Kasumi-1 (cell line): ENCODE data around the gene MGAT3.
"Not testable (repeated sequence)": the region's sequence is repeated elsewhere in the genome, so short reads cannot be mapped to it uniquely, and the experiment has no call there.

Experiments
- DNase-seq, 2 experiments: peaks; one replicate each; lab custom pipeline; 2025; lab: John Stamatoyannopoulos, UW

Gene MGAT3

DNA sequence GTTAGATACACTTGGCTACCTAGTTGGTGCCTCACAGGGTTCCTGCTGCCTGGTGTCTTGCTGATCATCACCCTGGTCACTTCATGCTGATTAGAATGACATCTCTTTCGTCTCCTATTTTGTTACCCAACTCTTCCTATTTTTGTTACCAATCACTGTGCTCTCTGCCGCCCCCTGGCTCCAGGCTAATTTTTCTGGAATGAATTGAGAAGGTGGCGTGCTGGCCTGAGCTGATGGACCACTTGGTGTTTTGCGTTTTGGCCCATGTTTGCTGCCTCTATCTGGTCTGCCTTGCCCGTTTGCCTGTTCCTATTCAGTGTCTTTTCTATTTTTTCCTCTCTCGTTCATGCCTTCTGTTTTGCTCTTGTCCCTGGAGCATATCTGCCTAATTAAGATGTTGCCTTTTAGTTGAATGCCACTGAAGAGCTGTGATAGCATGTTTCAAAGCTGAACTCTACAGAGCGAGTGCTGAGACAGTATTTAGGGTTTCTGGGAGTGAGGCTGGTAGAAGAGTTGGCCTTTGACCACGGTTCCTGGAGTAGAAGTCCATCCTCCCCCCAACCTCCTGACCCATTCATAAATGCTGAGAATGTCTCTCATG is 57.7 kb downstream of the MGAT3 start:
- peak; percentile 51 to 77 for DNase-seq

DNA sequence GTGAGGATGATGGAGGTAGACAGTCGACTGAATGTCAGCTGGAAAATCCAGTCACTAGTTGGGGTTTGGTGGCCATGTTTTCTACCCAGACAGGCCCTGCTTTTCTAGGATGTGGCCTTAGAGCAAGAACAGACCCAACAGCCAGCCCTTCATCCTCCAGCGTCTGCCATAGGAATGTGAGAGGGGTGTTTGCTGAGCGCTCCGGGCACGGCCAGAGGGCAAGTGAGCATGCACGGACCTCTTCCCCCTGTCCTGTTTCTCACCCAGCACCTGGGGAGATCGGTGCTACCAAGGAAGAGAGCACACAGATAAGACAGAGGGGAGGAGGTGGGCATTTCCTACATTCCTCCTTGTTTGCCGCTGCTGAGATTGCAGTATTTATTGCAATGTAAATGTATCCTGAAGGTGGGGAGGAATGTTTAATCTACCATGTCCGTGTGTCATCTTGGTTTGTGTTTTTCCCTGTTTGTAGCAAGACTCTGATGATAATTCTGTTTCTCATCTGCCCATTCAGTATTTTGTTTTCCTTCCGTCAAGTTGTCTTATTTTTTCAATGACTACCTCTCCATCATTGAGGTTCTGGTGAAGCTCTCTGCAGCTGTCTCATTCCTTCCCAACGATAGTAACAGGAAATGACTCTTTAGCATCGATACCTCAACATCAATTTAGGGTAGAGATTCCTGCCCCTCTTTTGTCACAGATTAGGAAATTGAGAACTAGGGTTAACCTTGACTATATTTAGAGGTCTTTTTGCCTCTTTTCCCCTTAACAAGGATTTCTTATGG is 58.6 kb downstream of the MGAT3 start:
- no peak for DNase-seq

DNA sequence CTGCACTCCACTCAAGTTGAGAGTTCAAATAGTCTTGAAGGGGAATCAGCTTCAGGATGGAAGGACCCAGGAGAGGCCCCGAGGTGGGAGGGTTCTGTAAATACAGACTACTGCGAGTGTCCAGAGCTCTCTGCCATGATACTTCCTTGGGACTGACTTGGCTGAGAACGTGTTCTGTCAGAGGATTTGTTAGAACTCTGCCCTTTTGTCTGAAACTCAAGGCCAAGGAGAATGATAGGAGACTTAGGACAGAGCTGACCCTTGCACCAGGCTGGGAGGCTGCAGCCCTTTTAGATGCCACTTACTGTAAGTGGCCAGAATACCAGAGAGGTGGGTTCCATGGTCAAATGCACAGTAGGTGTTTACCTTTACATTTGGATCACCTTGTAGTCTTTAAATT is 60.7 kb downstream of the MGAT3 start:
- no peak for DNase-seq

DNA sequence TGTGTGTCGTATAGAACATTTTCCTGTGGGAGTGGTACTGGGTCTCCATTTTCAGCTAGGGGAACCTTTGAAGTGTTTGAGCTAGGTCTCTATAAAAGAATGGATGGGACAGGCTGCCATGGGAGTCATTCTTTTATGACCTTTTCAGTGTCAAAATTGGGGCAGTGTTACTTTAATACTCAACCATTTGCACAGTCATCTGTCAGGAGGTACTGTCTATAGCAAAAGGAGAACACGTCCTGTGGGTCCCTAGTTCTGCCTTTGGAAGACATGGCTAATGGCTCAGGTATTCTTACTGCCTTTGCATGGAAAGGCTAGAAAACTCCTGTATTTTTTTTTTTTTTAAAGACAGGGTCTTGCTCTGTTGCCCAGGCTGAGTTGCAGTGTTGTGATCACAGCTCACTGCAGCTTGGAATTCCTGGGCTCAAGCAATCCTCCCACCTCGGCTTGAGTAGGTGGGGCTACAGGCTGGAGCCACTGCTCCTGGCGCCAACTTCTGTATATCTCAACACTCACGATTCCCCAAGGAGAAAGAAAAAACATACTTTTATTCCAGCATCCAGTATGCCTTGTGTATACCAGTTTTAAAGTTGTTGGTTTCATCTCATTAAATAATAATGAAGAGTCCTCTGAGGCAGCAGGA is 61.5 kb downstream of the MGAT3 start:
- no peak for DNase-seq

DNA sequence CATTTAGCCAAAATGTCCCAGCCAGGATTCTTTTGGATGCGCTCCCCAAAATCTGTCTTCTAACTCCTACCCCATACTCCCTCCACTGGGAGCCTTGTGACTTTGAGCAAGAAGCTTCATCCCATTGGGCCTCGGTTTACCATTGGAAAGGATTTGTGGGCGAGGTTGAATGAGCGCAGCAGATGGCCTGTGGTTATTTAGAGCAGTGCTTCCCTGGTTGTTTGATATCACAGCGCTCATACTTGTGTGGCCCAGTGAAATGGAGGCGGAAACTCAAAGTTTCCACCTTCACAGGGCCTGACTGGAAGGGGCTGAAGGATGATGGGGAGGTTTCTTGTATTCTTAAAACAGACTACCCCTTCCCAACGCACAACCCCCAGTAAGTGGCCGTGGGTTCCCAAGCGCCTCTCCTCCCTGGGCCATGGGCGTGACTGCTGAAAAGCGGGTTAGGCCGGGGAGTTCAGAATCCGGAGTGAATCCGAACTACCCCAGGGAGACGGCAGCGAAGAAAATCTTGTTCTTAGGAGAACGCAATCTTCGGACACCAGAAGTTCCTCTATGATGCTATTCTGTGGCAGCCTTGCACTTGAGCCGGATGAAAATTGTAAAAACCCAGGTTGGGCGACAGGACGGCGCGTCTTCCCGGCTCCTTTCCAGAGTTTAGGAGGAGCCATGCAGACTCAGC is 62.3 kb downstream of the MGAT3 start:
- DNase-seq = peak; percentile 57 to 76

DNA sequence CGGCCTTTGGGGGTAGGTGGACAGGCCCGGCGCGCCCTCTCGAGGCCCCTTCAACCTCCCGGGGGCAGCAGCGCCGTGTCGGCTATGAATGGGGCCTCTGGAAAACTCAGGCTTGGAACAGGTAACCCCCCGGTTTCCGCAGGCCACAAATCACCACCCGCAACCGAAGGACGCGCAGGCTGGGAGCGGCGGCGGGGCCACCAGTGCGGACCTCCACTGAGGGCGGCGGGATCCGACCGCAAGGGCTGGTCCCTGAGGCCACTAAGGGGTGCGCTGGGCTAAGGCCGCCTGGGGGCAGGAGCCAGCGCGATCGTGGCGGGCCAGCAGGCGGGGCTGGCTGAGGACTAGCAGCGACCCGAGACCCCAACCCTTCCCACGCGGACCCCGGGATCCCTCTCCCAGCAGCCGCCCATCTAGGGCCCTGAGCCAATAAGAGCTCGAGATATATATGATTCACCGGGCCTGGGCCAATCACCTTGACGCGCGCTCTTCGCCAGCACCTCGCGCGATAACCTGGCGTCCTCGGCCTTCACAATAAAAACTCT is 62.9 kb downstream of the MGAT3 start:
- peak; percentile 99 for DNase-seq

DNA sequence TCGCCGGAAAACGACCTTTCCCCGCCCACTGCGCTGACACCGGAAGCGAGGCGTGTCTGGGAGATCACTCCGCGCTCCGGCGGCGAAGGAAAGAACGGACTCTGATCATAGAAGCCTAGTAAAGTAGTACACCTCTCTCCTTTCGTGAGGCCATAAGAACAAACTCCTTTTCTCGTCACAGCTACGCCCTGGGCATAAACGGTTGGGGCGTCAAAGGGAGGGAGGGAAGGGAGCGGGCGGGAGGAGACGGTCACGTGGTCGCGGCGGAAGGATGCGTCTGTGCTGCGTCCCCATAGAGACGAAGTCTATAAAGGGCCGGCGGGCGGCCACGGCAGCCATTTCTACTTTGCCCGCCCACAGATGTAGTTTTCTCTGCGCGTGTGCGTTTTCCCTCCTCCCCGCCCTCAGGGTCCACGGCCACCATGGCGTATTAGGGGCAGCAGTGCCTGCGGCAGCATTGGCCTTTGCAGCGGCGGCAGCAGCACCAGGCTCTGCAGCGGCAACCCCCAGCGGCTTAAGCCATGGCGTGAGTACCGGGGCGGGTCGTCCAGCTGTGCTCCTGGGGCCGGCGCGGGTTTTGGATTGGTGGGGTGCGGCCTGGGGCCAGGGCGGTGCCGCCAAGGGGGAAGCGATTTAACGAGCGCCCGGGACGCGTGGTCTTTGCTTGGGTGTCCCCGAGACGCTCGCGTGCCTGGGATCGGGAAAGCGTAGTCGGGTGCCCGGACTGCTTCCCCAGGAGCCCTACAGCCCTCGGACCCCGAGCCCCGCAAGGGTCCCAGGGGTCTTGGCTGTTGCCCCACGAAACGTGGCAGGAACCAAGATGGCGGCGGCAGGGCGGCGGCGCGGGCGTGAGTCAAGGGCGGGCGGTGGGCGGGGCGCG is 63.7 kb downstream of the MGAT3 start, which contains the start of gene ATF4:
TSS of gene ATF4 (plus strand) at position 337 of the 880 bp plus-strand sequence. CDS start 884 bp downstream, outside the sequence.
- peak in 1 of 2 experiments; percentile 92 for DNase-seq

DNA sequence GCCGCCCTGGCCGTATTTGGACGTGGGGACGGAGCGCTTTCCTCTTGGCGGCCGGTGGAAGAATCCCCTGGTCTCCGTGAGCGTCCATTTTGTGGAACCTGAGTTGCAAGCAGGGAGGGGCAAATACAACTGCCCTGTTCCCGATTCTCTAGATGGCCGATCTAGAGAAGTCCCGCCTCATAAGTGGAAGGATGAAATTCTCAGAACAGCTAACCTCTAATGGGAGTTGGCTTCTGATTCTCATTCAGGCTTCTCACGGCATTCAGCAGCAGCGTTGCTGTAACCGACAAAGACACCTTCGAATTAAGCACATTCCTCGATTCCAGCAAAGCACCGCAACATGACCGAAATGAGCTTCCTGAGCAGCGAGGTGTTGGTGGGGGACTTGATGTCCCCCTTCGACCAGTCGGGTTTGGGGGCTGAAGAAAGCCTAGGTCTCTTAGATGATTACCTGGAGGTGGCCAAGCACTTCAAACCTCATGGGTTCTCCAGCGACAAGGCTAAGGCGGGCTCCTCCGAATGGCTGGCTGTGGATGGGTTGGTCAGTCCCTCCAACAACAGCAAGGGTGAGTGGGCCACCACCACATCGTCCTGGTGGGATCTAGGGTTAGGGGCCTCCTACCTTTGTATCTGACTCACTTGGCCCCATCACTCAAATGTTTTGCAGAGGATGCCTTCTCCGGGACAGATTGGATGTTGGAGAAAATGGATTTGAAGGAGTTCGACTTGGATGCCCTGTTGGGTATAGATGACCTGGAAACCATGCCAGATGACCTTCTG is 64.5 kb downstream of the MGAT3 start:
- not testable (repeated sequence) for DNase-seq

DNA sequence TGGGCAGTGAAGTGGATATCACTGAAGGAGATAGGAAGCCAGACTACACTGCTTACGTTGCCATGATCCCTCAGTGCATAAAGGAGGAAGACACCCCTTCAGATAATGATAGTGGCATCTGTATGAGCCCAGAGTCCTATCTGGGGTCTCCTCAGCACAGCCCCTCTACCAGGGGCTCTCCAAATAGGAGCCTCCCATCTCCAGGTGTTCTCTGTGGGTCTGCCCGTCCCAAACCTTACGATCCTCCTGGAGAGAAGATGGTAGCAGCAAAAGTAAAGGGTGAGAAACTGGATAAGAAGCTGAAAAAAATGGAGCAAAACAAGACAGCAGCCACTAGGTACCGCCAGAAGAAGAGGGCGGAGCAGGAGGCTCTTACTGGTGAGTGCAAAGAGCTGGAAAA is 65.3 kb downstream of the MGAT3 start:
- DNase-seq = not testable (repeated sequence)

DNA sequence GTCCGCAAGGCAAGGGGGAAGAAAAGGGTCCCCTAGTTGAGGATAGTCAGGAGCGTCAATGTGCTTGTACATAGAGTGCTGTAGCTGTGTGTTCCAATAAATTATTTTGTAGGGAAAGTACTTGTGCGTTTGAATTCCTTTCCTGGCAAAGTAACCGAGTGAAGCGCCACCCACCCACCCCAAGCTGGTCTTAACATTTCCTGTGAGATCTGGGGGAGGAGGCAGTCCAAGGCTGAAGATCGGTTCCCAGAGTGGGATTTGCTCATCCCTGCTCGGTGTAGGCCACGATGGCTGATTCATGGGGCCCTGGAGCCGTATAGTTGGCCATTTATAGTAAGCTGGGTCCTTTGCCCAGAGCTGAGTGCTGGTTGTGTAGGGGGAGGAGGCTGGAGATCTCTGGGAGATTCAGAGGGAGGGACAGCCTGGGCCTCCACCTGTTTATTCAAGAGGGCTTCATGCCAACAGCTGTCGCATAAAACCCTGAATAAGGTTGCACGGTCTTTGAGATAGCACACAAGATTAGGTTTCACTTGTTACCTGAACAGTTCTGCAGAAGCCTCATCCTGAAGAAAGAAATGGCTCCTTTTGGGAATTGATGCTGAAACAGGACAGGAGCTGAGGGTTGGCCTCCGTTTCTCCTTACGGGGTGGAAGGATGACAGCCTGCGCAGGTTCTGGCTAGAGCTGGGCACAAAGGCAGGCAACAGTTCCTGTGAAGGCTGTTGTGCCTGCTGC is 65.9 kb downstream of the MGAT3 start:
- DNase-seq = peak in 1 of 2 experiments; percentile 55

DNA sequence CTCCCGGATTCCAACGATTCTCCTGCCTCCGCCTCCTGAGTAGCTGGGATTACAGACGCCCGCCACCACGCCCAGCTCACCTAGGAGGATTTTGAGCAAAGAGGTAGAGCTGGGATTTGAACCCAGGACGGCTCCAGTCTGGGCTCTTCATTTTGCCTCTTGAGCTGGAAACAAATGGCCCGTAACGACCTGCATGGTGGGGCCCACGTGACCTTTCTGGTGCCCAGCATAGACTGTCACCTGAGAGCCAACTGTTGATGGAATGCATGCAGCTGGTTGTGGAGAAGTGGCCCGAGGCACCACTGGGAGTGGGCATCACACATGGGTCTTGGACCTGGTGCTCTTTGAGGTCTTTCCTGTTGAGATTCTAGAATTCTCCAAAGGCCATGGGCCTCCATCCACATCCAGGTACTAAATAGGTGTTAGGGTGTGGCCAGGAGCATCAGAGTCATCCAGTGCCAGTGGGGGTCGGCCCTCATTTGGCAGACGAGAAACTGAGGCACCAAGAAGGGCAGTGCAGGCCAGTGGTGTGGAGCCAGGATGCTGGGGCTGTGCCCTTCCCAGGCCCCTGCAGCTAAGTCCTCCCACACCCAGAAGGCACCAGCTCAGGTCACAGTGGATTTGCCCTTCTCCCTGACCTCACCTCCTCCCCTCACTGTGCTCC is 67.4 kb downstream of the MGAT3 start:
- DNase-seq = no peak

DNA sequence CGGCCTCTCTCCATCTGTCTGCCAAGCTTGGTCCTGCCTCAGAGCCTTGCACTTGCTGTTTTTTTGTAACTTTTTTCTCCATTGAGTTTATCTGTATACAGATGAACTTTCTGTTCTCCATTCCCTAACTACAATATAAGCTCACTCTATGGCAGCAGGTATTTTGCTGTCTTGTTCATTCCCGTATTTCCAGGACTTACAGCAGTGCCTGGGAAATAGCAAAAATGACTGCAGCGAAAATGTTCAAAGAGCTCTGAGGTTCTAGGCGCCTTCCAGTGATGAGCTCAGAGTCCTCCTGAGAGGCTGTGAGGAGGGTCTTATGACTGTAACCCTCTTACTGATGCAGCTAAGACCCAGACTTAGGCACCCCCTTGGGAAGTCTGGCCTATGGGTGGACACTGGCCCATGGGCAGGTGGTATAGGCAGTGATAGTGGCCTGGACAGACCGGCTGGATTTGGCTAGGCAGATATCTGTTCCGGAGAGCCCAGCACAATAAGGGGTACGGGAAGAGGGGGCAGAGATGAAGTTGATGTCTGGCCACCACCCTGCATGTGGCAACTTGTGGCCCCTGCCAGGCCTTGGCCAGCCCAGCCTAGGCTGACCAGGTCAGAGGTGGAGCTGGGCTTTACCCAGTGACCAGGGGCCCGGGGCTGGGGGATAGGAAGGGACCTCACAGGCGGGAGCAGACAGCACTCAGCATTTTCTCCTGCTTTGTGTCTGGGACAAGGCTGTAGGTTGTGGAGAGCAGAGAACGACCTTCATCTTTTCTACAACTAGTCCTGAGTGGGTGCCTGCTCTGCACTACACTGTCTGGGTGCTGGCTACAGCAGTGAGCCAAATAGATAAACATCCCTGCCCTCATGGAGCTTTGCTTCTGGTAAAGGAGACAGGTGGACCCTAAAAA is 68.2 kb downstream of the MGAT3 start:
- no peak for DNase-seq

DNA sequence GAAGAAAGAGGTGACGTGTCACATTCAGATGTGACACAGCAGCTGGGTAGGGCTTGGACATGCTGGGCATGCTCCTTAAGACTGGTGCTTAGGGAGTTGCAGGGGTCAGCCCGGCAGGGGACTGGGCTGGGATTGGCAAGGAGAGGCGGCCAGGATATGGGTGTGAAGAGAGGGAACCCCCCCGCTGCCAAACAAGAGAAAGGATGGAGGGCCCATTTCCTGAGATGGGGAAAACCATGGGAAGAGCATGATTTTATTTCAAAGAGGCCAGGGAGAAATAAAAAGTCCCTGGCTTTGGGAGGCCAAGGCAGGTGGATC is 68.8 kb downstream of the MGAT3 start:
- no peak for DNase-seq

DNA sequence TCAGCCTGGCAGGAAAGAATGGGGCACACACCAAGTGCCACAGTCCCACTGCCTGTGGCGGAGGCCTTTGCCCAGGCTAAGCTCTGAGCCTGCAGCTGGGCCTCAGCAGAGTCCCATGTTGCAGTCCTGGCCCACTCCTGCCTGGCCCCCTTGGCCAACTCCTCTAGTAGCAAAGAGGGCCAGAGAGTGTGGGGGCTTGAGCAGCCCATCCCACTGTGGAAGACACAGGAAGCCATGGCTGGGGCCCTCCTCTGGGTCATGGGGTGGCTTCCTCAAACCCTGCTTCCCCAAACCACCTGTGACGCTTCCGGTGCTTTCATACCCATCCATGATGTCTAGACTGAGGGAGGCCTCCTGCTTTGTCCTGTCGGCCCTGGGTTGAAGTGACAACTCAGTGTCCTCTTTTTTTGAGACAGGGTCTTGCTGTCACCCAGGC is 69.9 kb downstream of the MGAT3 start:
- peak; percentile 38 to 49 for DNase-seq

DNA sequence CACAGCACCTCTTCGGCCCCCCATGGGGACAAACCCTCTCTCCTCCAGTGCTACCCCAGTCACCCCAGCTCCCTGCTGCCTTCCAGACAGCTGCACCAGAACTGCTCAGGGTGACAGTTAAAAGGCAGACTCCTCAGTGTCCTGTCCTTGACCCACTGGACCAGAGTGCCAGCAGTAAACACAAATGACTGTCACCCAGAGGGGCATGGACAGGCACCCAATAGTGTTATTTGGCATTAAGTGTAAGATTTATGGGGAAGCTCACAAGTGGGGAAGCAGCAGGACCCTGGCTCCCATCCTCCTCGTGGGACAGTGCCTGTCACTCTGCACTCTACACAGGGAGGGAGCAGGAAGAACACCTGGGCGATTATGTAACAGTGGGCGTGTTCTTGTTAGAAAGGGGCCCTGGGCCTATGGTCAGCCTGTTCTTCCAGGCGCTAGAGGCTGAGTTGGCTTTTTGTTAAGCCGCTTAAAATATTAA is 70.7 kb downstream of the MGAT3 start:
- no peak for DNase-seq

DNA sequence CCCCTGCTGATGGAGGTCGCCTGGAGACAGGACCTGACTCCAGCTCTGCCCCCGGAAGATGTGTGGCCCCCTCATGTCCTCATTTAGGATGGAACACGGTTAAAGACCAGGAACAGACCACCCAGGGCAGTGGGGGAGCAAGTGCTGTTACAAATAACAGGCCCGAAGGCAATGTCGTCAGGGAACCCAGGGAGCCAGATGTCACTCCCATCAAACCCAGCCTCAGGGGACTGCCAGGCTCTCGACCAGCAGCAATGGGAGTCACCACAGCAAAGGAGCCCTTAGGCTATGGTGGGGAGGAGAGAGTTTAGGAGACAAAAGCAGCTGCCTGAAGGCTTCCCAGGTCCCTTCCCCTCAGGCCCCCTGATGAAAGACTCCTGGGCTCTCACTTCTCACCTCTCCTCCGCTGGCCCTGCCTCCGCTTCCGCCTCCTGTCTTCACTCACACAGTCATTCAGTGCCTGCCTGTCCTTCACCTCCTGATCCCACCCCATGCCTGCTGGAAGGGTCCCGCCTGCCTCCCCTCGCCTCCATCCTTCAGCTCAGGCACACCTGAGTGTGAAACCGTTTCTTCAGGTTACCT is 71.4 kb downstream of the MGAT3 start:
- DNase-seq = no peak

DNA sequence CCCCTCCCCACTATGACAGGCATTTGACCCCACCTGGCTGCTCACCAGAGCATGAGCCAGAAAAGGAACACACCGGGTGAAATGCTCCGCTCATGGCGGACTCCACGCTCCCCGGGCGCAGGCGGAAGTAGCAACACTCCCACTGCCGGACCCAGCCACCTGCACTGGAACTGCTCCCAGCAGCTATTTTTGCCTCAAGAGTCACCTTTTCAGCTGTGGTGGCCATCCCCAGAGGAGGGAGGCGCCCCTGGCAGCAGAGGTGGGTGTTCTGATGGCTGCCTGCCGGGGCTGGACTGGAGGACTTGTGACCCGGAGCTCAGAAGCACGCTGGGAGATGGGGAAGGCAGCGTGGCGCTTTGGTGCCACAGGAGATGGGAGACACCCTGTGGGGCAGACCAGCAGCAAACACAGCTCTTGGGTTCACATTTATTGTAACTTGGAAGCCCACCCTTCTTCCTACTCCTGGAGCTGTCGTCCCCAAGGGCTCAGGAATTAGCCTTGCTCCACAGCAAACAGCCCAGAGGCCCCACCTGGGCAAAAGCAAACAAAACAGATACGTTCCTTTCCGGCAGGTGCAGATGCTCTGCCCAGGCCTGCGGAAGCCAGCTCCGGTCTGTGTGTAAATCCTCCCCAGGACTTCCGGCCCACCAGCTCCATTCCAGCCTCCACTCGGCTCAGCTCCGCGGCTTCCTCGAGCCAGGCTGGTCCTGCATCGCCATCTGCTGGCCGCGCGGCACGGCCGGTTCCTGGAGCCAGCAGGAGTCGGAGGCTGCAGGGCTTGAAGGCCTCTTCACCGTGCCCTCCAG is 72.1 kb downstream of the MGAT3 start:
- peak; percentile 88 to 93 for DNase-seq
